Gastrocnemius medialis (tissue), 4 donors: Measurements from ENCODE around the gene JUNB. TPM values are rescaled to one million over a fixed set of nuclear protein-coding genes. Genes with fewer than 3 reads are reported as not detected.

Source experiments
- ATAC-seq, 2 donors: fragments of 150-250 bp; one replicate each; pipeline ENCODE4 v1.9.1; 2016
- DNase-seq, 2 donors: peaks; one replicate each; pipeline ENCODE4 v3.0.0-alpha.2; 2019
- H3K27ac ChIP-seq, 4 donors: fragments of 200-600 bp; sonication (generic); 1 replicate in 1 of 4; 2 replicates in 3 of 4; pipeline ENCODE4 v1.5.1; 2016 to 2018; ENCODE audit warnings: mild to moderate bottlenecking in 2 of 4, moderate library complexity in 1 of 4
- H3K27me3 ChIP-seq, 3 donors: fragments of 200-600 bp; sonication (generic) in 2 of 3; 1 replicate in 1 of 3; 2 replicates in 2 of 3; pipeline versions ENCODE4 v1.5.1 to v1.6.0; 2016 to 2019; ENCODE audit warnings: mild to moderate bottlenecking in 1 of 3, moderate library complexity in 1 of 3
- H3K36me3 ChIP-seq, 2 donors: fragments of 200-600 bp; sonication (generic) in 1 of 2; one replicate each; pipeline ENCODE4 v1.5.1; 2017 to 2018
- H3K4me1 ChIP-seq, 2 donors: fragments of 200-600 bp; sonication (generic) in 1 of 2; one replicate each; pipeline ENCODE4 v1.5.1; 2016 to 2017; ENCODE audit warnings: mild to moderate bottlenecking in 2 of 2
- H3K4me3 ChIP-seq, 4 donors: fragments of 200-600 bp; sonication (generic) in 3 of 4; 1 replicate in 1 of 4; 2 replicates in 3 of 4; pipeline ENCODE4 v1.5.1; 2016 to 2019; ENCODE audit warnings: mild to moderate bottlenecking in 2 of 4
- H3K9me3 ChIP-seq, 3 donors: fragments of 200-600 bp; sonication (generic) in 2 of 3; 1 replicate in 1 of 3; 2 replicates in 2 of 3; pipeline ENCODE4 v1.5.1; 2016 to 2019
- CTCF ChIP-seq, 5 experiments: fragments of 450-650 bp in 3 of 5; fragments of 200-600 bp in 2 of 5; sonication (generic) in 2 of 5; IDR thresholded peaks in 4 of 5; conservative IDR thresholded peaks in 1 of 5; 1 replicate in 4 of 5; 2 replicates in 1 of 5; pipeline ENCODE4 v1.5.1; 2016 to 2019; ENCODE audit warnings: antibody characterized with exemption in 5 of 5, mild to moderate bottlenecking in 3 of 5, moderate library complexity in 3 of 5
- POLR2A ChIP-seq, 2 donors: fragments of 450-650 bp; IDR thresholded peaks; one replicate each; pipeline ENCODE4 v1.6.1; 2017; ENCODE audit warnings: antibody characterized with exemption in 2 of 2, mild to moderate bottlenecking in 2 of 2, moderate library complexity in 2 of 2
- in situ Hi-C, 4 donors: fragments of 200-750 bp; cut with MboI; loops; one replicate each; pipeline versions ENCODE4 v1.15.0 to v1.8.0; 2017; ENCODE audit warnings: low sequenced_read_pairs in 4 of 4
- intact Hi-C: fragments of 100-400 bp; cut with DNase I; formaldehyde crosslinking; loops from one replicate; pipeline ENCODE4 v1.15.1; 2023; ENCODE audit warnings: low total_unique reads
- total RNA-seq, 4 donors: library from RNA; depleted of rRNA; stranded (reverse); fragments of >200 nt; gene quantifications; one replicate each; pipeline versions ENCODE4 v1.1.0 to v1.2.3, GENCODE V29; 2016

The JUNB gene
- total RNA-seq, 4 donors from 2014 or later = 59.0 to 200 (median 128) TPM

- Histone ChIP-seq H3K9me3 (no peaks in the 10 kb centered on the region), H3K4me3 (no peak overlapping the region), H3K27ac (no peak overlapping the region), H3K36me3 (peaks cover 0 to 27% of the 10 kb centered on the region in 2 donors), H3K27me3 (peaks cover 15 to 27% (median 18%) of the 10 kb centered on the region in 3 donors), H3K4me1 (peaks cover 0 to 3% of the 10 kb centered on the region in 2 donors)
- in situ Hi-C loops (no loop called here), intact Hi-C loops (no loop called here)
- DNase-seq (no peak), ATAC-seq (no peak)
- TF ChIP-seq POLR2A (IDR thresholded peaks at IDR 0.05) (no peak), CTCF (IDR thresholded peaks at IDR 0.05 in 4 of 5, conservative IDR thresholded peaks at IDR 0.05 in 1 of 5) (no peak)
Measured at GRCh38 chr19:12750851-12751250, 40.4 kb upstream of the JUNB start.

GRCh38 chr19:12751635-12752034, 39.7 kb upstream of the JUNB start, which contains the start of gene BEST2:
TSS of gene BEST2 (plus strand) at chr19:12751791. CDS start at chr19:12752593, 802 bp downstream.
- H3K27me3 ChIP-seq = peaks cover 15 to 27% (median 18%) of the 10 kb centered on the region in 3 donors

GRCh38 chr19:12752056-12752781, 39.1 kb upstream of the JUNB start:
- DNase-seq (no peak), ATAC-seq (no peak)
- no peak overlapping the region for H3K27ac ChIP-seq
- H3K4me1 ChIP-seq = peaks cover 1 to 3% of the 10 kb centered on the region in 2 donors
- H3K4me3 ChIP-seq = no peak overlapping the region
- H3K36me3 ChIP-seq = peaks cover 0 to 13% of the 10 kb centered on the region in 2 donors
- in situ Hi-C loops = no loop called here
- peaks cover 15 to 27% (median 18%) of the 10 kb centered on the region in 3 donors for H3K27me3 ChIP-seq
- intact Hi-C loops = no loop called here
- H3K9me3 ChIP-seq = no peaks in the 10 kb centered on the region
- TF ChIP-seq POLR2A (IDR thresholded peaks at IDR 0.05) (no peak), CTCF (IDR thresholded peaks at IDR 0.05 in 4 of 5, conservative IDR thresholded peaks at IDR 0.05 in 1 of 5) (no peak)

More at GRCh38 chr19:12751635-12752034, 39.7 kb upstream of the JUNB start, which contains the start of gene BEST2:
- no peak for TF ChIP-seq POLR2A (IDR thresholded peaks at IDR 0.05)
- TF ChIP-seq CTCF (IDR thresholded peaks at IDR 0.05 in 4 of 5, conservative IDR thresholded peaks at IDR 0.05 in 1 of 5) = no peak
- DNase-seq = no peak
- no peak for ATAC-seq
- H3K4me1 ChIP-seq = peaks cover 0 to 3% of the 10 kb centered on the region in 2 donors
- no peak within 1 kb of the TSS for H3K4me3 ChIP-seq
- in situ Hi-C loops = no loop called here
- H3K36me3 ChIP-seq = peaks cover 0 to 19% of the 10 kb centered on the region in 2 donors
- H3K27ac ChIP-seq = no peak within 1 kb of the TSS
- no peaks in the 10 kb centered on the region for H3K9me3 ChIP-seq
- intact Hi-C loops = no loop called here

DNA sequence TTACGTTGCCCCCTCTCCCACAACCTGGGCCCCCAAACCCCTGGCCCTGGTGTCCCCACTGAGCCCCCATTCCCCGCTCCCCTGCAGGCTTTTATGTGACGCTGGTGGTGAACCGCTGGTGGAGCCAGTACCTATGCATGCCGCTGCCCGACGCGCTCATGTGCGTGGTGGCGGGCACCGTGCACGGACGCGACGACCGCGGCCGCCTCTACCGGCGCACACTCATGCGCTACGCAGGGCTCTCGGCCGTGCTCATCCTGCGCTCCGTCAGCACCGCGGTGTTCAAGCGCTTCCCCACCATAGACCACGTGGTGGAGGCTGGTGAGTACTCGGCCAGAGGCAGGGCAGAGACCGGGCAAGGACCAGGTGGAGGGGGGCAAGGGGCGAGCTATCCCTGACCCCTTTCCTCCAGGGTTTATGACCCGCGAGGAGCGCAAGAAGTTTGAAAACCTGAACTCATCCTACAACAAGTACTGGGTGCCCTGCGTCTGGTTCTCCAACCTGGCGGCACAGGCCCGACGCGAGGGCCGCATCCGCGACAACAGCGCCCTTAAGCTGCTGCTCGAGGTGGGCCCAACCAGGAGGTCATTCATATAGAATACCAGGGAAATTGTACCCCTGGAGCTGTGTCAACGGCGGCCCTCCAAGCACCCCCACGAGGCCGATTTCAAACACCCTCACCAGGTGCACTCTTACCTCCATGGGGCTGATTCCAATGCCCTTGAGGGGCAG, 36.7 kb upstream of the JUNB start:
- H3K4me1 ChIP-seq = peaks cover 8 to 11% of the 10 kb centered on the region in 2 donors
- H3K9me3 ChIP-seq = no peaks in the 10 kb centered on the region
- H3K27me3 ChIP-seq = peaks cover 15 to 18% (median 16%) of the 10 kb centered on the region in 3 donors
- intact Hi-C loops = loop anchor here (5.0 kb wide), 1 partner anchor 42 kb away; no protein-coding TSS in a partner anchor
- no peak overlapping the region for H3K4me3 ChIP-seq
- DNase-seq (no peak), ATAC-seq (no peak)
- H3K27ac ChIP-seq = no peak overlapping the region
- no peaks in the 10 kb centered on the region for H3K36me3 ChIP-seq
- TF ChIP-seq POLR2A (IDR thresholded peaks at IDR 0.05) = no peak
- no peak for TF ChIP-seq CTCF (IDR thresholded peaks at IDR 0.05 in 4 of 5, conservative IDR thresholded peaks at IDR 0.05 in 1 of 5)
- in situ Hi-C loops = loop anchor here in 1 of 4 donors (5.0 kb wide), 1 partner anchor 93 kb away; no protein-coding TSS in a partner anchor
